Stimulated activated CD4-positive, alpha-beta T cell treated with anti-CD3 and anti-CD28 coated beads, Interleukin-1b, Interleukin-23, amount 100 ng/mL, for 24 hours (primary cell): Measurements from ENCODE around the gene SORCS2.

Experiments used
- DNase-seq, 4 experiments: peaks; one replicate each; pipeline ENCODE4 v3.0.0-alpha.2; 2020; ENCODE audit warnings: low read depth in 4 of 4, low spot score in 1 of 4

The SORCS2 gene

GRCh38 chr4:7286170-7286569 is 93.8 kb downstream of the SORCS2 start:
- no peak for DNase-seq

- no peak for DNase-seq
Observed at GRCh38 chr4:7286798-7287197, 94.5 kb downstream of the SORCS2 start.

DNA sequence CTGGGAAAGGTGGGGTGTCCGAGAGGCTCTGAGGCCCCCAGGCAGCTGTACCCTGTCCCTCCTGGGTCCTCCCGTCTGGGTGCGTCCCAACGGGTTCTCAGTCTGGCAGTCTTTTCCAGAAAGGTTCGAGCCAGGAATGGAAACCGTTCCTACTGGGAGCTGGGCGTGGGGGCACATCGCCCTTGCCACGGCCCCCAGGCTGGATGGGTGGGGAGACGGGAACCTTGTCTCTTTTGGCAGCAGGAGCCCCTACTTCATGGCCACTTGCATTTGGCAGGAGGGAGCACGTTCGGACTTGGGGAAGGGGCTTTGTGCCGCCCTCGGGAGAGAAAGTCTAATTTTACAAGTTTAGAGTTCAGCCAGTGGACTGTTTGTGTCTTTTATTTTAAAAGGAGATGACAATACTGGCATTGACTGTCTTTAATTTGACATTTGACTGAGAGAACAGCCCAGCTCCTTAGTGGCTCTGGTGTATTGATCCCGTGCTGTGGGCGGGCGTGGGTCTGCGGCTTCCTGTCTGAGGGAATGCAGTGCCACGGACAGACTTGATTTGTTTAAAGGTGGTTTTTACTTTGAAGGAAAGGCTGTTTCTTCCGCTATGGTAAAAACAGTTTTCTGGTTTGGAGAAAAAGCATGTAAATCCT is 95.1 kb downstream of the SORCS2 start:
- no peak for DNase-seq

DNA sequence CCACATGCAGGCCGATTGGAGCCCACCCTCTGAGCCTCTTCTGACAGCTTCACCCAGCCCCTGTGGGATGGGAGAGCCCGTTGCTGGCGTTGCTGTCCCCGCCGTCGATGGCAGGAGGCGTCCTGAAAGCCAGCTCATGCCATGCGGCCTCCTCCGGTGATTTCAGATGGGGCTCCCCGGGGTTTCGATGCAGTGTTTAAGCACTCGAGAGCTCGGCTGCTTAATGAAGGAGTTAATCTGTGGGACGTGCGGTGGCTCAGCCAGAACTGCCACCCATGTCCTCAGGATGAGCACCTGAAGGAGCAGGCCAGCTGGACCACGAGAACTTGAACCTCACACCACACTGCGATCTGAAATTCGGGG is 95.6 kb downstream of the SORCS2 start:
- no peak for DNase-seq

DNA sequence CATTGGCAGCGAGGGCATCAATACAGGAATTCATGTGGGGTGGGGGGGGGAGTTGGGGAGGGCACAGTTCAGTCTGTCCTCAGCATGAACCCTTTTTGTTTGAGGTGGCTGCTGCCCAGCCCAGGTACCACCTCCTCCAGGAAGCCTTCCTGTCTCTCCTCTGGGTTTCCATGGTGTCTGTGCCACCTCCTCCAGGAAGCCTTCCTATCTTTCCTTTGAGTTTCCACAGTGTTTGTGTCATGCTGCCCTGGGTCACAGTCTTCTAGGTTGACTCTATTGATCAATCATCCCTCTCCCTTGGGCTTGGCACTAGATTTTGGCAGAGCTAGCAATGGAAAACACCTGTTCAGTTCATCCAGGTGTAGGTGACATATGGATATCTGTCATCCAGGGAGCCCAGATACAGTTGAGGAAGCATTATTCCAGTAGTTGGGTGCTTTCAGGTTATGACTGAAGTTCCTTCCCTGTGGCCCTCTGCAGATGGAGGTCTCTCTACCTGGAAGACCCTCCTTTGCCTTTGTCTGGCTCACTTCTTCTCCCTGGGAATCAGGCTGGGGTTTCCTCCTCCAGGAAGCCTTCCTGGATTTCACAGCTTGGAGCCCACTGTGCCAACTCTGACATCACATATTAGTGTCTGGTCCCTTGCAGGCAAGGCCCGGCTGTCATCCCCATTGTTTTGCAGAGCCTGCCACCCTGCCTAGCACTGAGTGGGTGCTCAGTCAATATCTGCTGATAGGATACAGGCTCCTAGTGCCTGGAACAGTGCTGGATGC is 96.6 kb downstream of the SORCS2 start:
- no peak for DNase-seq

DNA sequence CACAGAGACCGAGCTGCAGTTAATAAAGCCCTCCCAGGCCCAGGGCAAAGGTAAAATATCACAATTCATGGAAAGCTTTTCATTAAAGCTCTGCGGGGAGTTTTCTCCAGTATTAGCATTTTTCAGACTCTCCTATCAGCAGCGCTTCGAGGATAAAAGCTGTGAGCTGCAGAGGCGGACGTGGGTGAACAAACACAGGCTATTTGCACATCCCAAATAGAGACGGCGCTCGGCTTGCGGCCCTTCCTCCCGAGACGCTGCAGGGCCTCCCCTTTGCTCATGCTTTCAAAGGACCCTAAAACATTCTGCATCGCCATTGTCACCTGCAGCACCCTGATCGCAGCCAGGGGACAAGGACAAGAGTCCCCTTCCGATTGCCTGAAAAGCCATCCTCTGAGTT is 97.3 kb downstream of the SORCS2 start:
- no peak for DNase-seq

- no peak for DNase-seq
Observed at GRCh38 chr4:7291372-7292114, 99.2 kb downstream of the SORCS2 start.

- no peak for DNase-seq
Observed at GRCh38 chr4:7293703-7294102, 101.4 kb downstream of the SORCS2 start.

DNA sequence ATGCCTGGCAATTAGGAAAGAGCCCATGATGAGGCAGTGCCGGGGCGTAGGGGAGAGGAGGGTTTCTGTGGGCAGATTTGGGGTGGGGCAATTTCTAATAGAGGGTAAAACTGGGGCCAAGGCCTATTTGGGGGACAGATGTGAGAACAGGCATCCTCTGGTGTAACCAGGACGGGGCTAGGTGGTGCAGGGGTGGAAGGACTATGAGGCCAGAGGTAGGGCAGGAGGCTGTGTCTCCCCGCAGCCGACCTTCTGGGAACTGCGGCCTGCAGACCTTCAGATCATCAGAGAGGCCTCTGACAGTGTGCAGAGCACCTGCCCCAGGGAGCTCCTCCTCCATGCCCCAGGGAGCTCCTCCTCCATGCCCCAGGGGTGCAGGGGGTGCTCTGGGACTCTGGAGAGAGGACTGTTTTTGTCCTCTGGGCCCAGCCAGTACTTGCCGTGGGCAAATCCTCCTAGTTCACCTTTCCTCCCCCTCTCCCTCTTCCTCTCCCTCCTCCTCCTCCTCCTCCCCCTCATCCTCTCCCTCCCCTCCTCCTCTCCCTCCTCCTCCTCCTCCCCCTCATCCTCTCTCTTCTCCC is 101.9 kb downstream of the SORCS2 start:
- DNase-seq: no peak

DNA sequence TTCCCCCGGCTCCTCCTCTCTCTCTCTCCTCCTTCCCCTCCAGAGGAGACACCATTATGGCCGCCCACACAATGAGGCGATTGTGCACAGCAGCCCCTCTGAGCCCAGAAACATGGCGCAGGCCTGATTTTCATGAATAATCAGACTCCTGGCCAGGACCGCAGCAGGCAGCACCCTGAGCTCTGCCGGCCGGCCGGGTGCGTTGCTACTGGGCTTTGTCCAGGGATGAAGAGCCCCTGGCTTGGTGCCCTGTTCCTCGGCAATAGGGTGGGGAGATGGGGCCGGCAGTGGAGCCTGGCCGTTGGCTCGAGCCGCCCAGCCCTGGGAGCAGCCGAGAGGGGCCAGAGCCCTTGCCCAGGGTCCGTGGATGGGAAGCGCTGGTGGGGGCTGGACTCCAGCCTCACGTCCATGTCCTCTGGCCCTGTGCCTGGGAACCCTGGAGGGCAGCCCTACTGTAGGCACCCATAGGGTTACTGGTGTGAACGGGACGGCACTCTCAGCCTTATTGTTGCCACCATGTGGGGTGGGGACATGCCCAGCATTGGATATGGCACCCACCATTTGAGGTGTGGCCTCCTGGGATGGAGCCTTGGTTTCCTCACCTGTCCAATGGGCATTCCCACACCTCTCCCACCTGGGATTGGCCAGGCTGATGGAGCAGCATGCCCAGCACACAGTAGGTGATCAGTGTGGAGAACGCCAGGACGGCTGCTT is 103.0 kb downstream of the SORCS2 start:
- DNase-seq: no peak

GRCh38 chr4:7295911-7296660 is 103.7 kb downstream of the SORCS2 start:
- no peak for DNase-seq

- DNase-seq: no peak
Observed at GRCh38 chr4:7296661-7297335, 104.5 kb downstream of the SORCS2 start.

- no peak for DNase-seq
Observed at GRCh38 chr4:7297374-7297773, 105.0 kb downstream of the SORCS2 start.

DNA sequence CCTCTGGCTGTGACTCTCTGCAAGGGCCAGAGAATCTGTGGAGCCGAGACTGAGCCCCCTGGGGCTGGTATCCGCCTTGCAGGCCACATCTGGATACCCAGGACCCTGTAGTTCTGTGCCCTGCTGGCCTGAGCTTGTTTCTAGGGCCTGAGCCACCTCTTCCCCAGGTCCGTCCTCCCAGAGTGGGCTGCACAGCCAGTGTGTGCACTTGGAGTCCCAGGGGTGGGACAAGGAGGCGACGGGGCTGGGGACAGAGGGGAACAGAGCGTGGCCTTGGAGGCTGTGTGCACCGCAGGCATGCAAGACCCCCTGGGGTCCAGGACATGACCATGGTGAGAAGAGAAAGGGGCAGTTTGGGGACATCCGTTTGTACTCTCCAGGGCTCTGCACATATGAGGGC is 105.5 kb downstream of the SORCS2 start:
- DNase-seq: no peak

DNA sequence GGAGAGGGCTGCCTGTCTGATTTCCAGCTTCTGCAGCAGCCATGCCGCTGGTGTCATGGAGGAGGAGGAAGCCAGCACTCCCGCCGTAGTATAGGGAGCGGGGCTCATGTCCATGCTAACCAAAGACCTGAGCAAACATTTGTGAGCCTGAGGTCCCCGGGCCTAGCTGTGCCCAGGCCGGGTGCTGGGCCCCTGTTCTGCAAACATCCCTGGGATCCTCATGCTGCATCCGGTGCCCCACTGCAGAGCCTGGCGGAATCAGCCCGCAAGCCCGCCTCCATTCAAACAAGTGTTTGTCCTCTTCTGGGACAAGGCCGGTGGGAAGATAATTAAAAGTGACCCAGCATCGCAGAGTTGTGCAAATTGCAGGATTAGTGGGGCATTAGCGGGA is 106.3 kb downstream of the SORCS2 start:
- no peak for DNase-seq

- no peak for DNase-seq
Observed at GRCh38 chr4:7299010-7299907, 106.9 kb downstream of the SORCS2 start.

GRCh38 chr4:7299908-7300710 is 107.8 kb downstream of the SORCS2 start:
- DNase-seq: no peak

GRCh38 chr4:7300711-7301095 is 108.4 kb downstream of the SORCS2 start:
- DNase-seq: no peak
